H1 (cell line): ENCODE results near the gene ITPR1. TPM values are rescaled to one million over a fixed set of nuclear protein-coding genes. Genes with fewer than 3 reads are reported as not detected.

ENCODE experiments used
- CTCF ChIA-PET: fragments of 300-600 bp; sonication (Branson Sonifier 250); formaldehyde crosslinking; loops from one replicate; lab custom pipeline; 2021; ENCODE audit not compliant: partially characterized antibody; lab: Charles Lee
- POLR2A ChIA-PET: fragments of 300-600 bp; sonication (Branson Sonifier 250); formaldehyde crosslinking; loops from one replicate; lab custom pipeline; 2021; ENCODE audit warnings: inconsistent platforms; ENCODE audit not compliant: partially characterized antibody; lab: Charles Lee
- DNase-seq, 2 experiments: peaks; one replicate each; pipeline versions ENCODE4 v3.0.0 to v3.0.0-alpha.2; 2010 to 2022; ENCODE audit warnings: low spot score in 2 of 2, low read depth in 1 of 2, mixed read lengths in 1 of 2
- FAIRE-seq: peaks from 2 replicates; lab custom pipeline; 2011; peaks lifted over from hg19 to GRCh38; lab: Jason Lieb, UNC
- H2AFZ ChIP-seq: 2 replicates; pipeline ENCODE4 v1.8.1; 2012; ENCODE audit warnings: low read length, inconsistent platforms
- H2AK5ac ChIP-seq: 2 replicates; pipeline ENCODE4 v1.6.1; 2013; ENCODE audit warnings: low read depth, low read length
- H2BK120ac ChIP-seq: replicated peaks from 2 replicates; pipeline ENCODE3; 2013; ENCODE audit warnings: low read depth, low read length, inconsistent platforms
- H2BK12ac ChIP-seq: 2 replicates; pipeline ENCODE4 v1.6.1; 2013; ENCODE audit warnings: low read depth, low read length
- H2BK15ac ChIP-seq: 2 replicates; pipeline ENCODE4 v1.6.1; 2013; ENCODE audit warnings: low read length
- H2BK20ac ChIP-seq: 2 replicates; pipeline ENCODE4 v1.6.1; 2013; ENCODE audit warnings: low read length
- H2BK5ac ChIP-seq: 2 replicates; pipeline ENCODE4 v1.6.1; 2013; ENCODE audit warnings: low read depth, low read length
- H3K14ac ChIP-seq: 2 replicates; pipeline ENCODE4 v1.6.1; 2013; ENCODE audit warnings: inconsistent platforms; ENCODE audit not compliant: insufficient read length
- H3K18ac ChIP-seq: 2 replicates; pipeline ENCODE4 v1.6.1; 2013; ENCODE audit warnings: low read length; ENCODE audit errors: extremely low read depth
- H3K23ac ChIP-seq: 2 replicates; pipeline ENCODE4 v1.6.1; 2013; ENCODE audit warnings: inconsistent platforms; ENCODE audit not compliant: insufficient read length
- H3K23me2 ChIP-seq: 2 replicates; pipeline ENCODE4 v1.6.1; 2013; ENCODE audit warnings: low read depth, low read length
- H3K27ac ChIP-seq: 2 replicates; pipeline ENCODE4 v1.6.1; 2011; ENCODE audit warnings: low read depth, low read length, inconsistent platforms
- H3K27me3 ChIP-seq, 4 experiments: replicated peaks in 1 of 4; 1 replicate in 1 of 4; 2 replicates in 3 of 4; pipeline versions ENCODE4 v1.6.1 to v1.8.1; 2011 to 2013; ENCODE audit warnings: low read length in 3 of 4, mild to moderate bottlenecking in 3 of 4, inconsistent platforms in 2 of 4, mixed read lengths in 2 of 4, moderate library complexity in 1 of 4; ENCODE audit not compliant: control insufficient read depth in 3 of 4, insufficient read depth in 3 of 4; ENCODE audit errors: extremely low read depth in 1 of 4
- H3K36me3 ChIP-seq, 4 experiments: 2 replicates each; pipeline versions ENCODE4 v1.6.1 to v1.8.1; 2011 to 2013; ENCODE audit warnings: mild to moderate bottlenecking in 4 of 4, low read length in 3 of 4, moderate library complexity in 2 of 4, control low read depth in 1 of 4, inconsistent platforms in 1 of 4; ENCODE audit not compliant: insufficient read depth in 4 of 4, control insufficient read depth in 2 of 4
- H3K4ac ChIP-seq: replicated peaks from 2 replicates; pipeline ENCODE3; 2013; ENCODE audit warnings: low read length, low read depth, mixed read lengths, inconsistent platforms; ENCODE audit not compliant: insufficient read length
- H3K4me1 ChIP-seq, 4 experiments: replicated peaks in 1 of 4; 1 replicate in 1 of 4; 2 replicates in 3 of 4; pipeline versions ENCODE4 v1.6.1 to v1.8.1; 2011 to 2013; ENCODE audit warnings: low read length in 3 of 4, inconsistent platforms in 2 of 4, mixed read lengths in 1 of 4; ENCODE audit not compliant: insufficient read depth in 4 of 4, control insufficient read depth in 3 of 4
- H3K4me2 ChIP-seq, 2 experiments: 2 replicates each; pipeline versions ENCODE4 v1.6.1 to v1.8.1; 2011 to 2013; ENCODE audit warnings: low read depth in 2 of 2, low read length in 2 of 2, control low read depth in 1 of 2, inconsistent platforms in 1 of 2, mild to moderate bottlenecking in 1 of 2; ENCODE audit not compliant: insufficient read depth in 1 of 2
- H3K4me3 ChIP-seq, 4 experiments: fragments of 200-600, 300-600 bp in 1 of 4; sonication (generic), shearing (Covaris generic), sonication (Bioruptor Twin) in 1 of 4; 2 replicates each; pipeline versions ENCODE4 v1.5.1 to v1.8.1; 2011 to 2016; ENCODE audit warnings: low read length in 4 of 4, low read depth in 3 of 4, control low read depth in 2 of 4, inconsistent platforms in 2 of 4, mild to moderate bottlenecking in 2 of 4, mixed read lengths in 1 of 4, moderate library complexity in 1 of 4; ENCODE audit not compliant: insufficient read depth in 2 of 4; ENCODE audit errors: extremely low read depth in 1 of 4
- H3K56ac ChIP-seq: replicated peaks from 2 replicates; pipeline ENCODE3; 2013; ENCODE audit warnings: low read depth, mild to moderate bottlenecking, mixed read lengths, low read length, inconsistent platforms; ENCODE audit not compliant: insufficient read length
- H3K79me1 ChIP-seq: 2 replicates; pipeline ENCODE4 v1.6.1; 2013; ENCODE audit warnings: low read depth, low read length, control low read depth
- H3K79me2 ChIP-seq, 2 experiments: 2 replicates each; pipeline versions ENCODE4 v1.6.1 to v1.8.1; 2012 to 2013; ENCODE audit warnings: low read length in 2 of 2, mild to moderate bottlenecking in 2 of 2, inconsistent platforms in 1 of 2; ENCODE audit not compliant: insufficient read depth in 2 of 2, control insufficient read depth in 1 of 2
- H3K9ac ChIP-seq, 4 experiments: replicated peaks in 1 of 4; 1 replicate in 1 of 4; 2 replicates in 3 of 4; pipeline versions ENCODE4 v1.6.1 to v1.8.1; 2011 to 2013; ENCODE audit warnings: low read depth in 3 of 4, low read length in 3 of 4, control low read depth in 2 of 4, mild to moderate bottlenecking in 2 of 4, moderate library complexity in 2 of 4, inconsistent platforms in 1 of 4; ENCODE audit errors: extremely low read depth in 1 of 4
- H3K9me3 ChIP-seq, 2 experiments: 2 replicates each; pipeline versions ENCODE4 v1.6.1 to v1.8.1; 2012 to 2013; ENCODE audit warnings: mild to moderate bottlenecking in 2 of 2, moderate library complexity in 2 of 2, control low read depth in 1 of 2, inconsistent platforms in 1 of 2, low read depth in 1 of 2, low read length in 1 of 2, mixed read lengths in 1 of 2; ENCODE audit not compliant: insufficient read depth in 2 of 2
- H4K20me1 ChIP-seq, 2 experiments: replicated peaks in 1 of 2; 2 replicates each; pipeline versions ENCODE3 to v1.8.1; 2011 to 2013; ENCODE audit warnings: inconsistent platforms in 2 of 2, low read length in 2 of 2, mild to moderate bottlenecking in 1 of 2; ENCODE audit not compliant: insufficient read depth in 2 of 2, control insufficient read depth in 1 of 2
- H4K5ac ChIP-seq: 2 replicates; pipeline ENCODE4 v1.6.1; 2013; ENCODE audit warnings: low read length, low read depth, mixed read lengths, inconsistent platforms; ENCODE audit not compliant: insufficient read length
- H4K8ac ChIP-seq: 2 replicates; pipeline ENCODE4 v1.8.0; 2013; ENCODE audit warnings: mild to moderate bottlenecking, moderate library complexity, low read length, inconsistent platforms; ENCODE audit not compliant: insufficient read depth; ENCODE audit errors: extremely low read depth
- H4K91ac ChIP-seq: replicated peaks from 2 replicates; pipeline ENCODE3; 2013; ENCODE audit warnings: low read length, mixed read lengths, inconsistent platforms; ENCODE audit not compliant: insufficient read length
- CHD2 ChIP-seq: IDR thresholded peaks from 2 replicates; pipeline ENCODE4 v1.6.1; 2012; ENCODE audit warnings: low read length, improper control_type of control experiment
- JUN ChIP-seq: IDR thresholded peaks from 2 replicates; pipeline ENCODE4 v1.6.1; 2011; ENCODE audit warnings: low read depth, mild to moderate bottlenecking, improper control_type of control experiment, low read length
- POU5F1 ChIP-seq: IDR thresholded peaks from 2 replicates; pipeline ENCODE4 v1.6.1; 2011; ENCODE audit warnings: low read depth, mild to moderate bottlenecking, low read length, moderate library complexity
- RBBP5 ChIP-seq: IDR thresholded peaks from 2 replicates; pipeline ENCODE4 v1.7.1; 2012; ENCODE audit warnings: low read depth, mild to moderate bottlenecking, inconsistent platforms, low read length, moderate library complexity, borderline replicate concordance
- SAP30 ChIP-seq: fragments of 300-600 bp; sonication (generic); IDR thresholded peaks from 2 replicates; pipeline ENCODE4 v1.7.1; 2012; ENCODE audit warnings: low read length, moderate library complexity, mild to moderate bottlenecking, inconsistent platforms; ENCODE audit not compliant: insufficient read depth, insufficient replicate concordance
- TCF12 ChIP-seq: IDR thresholded peaks from 2 replicates; pipeline ENCODE4 v1.6.1; 2011; ENCODE audit warnings: low read depth, mild to moderate bottlenecking, low read length
- WGBS, 2 experiments: shearing (Covaris generic) in 1 of 2; methylation state at CpG; one replicate each; pipeline versions ENCODE4 v1.1.6 to v1.1.7; 2013 to 2015; ENCODE audit warnings: low lambda C conversion rate in 2 of 2, mixed read lengths in 2 of 2, inconsistent platforms in 1 of 2, low coverage in 1 of 2, missing lambda C conversion rate in 1 of 2; ENCODE audit not compliant: insufficient replicate concordance in 2 of 2, insufficient coverage in 1 of 2, insufficient read length in 1 of 2; ENCODE audit errors: extremely low coverage in 1 of 2, missing lambda C conversion rate in 1 of 2; 5-methylcytosine and 5-hydroxymethylcytosine counted together
- polyA plus RNA-seq, 7 experiments: library from polyadenylated mRNA; depleted of rRNA in 3 of 7; stranded (reverse) in 5 of 7; unstranded in 2 of 7; fragments of >200 nt in 5 of 7; fragments of 200-250 nt in 2 of 7; gene quantifications; 1 replicate in 5 of 7; 2 replicates in 1 of 7; 4 replicates in 1 of 7; pipeline versions ENCODE4 v1.2.1 to v1.2.3, GENCODE V29; 2011 to 2013; ENCODE audit warnings: missing spikeins in 2 of 7, mixed read lengths in 2 of 7
- total RNA-seq: library from RNA; stranded (reverse); fragmentation: NEBNext Ultra II Directional; extraction: Animal tissue kit (Norgen Biotek cat#: 25700); gene quantifications from 2 replicates; pipeline ENCODE4 v1.2.1, GENCODE V29; 2021
- TF ChIP-seq, protein P1 (sequence below): IDR thresholded peaks from 2 replicates; pipeline ENCODE4 v1.6.1; 2012; ENCODE audit warnings: inconsistent platforms
- TF ChIP-seq, protein P2 (sequence below): IDR thresholded peaks from 2 replicates; pipeline ENCODE4 v1.6.1; 2011; ENCODE audit warnings: low read depth, mild to moderate bottlenecking, low read length; ENCODE audit not compliant: insufficient read depth
- TF ChIP-seq, protein P3 (sequence below), 3 experiments: IDR thresholded peaks; 1 replicate in 2 of 3; 2 replicates in 1 of 3; pipeline versions ENCODE4 v1.5.1 to v1.6.1; 2011; ENCODE audit warnings: low read length in 3 of 3, mild to moderate bottlenecking in 3 of 3, inconsistent platforms in 2 of 3, low read depth in 1 of 3, moderate library complexity in 1 of 3; ENCODE audit not compliant: insufficient read depth in 1 of 3; ENCODE audit errors: control extremely low read depth in 1 of 3

ITPR1 gene
- total and polyA plus RNA-seq, 2 of the 8 experiments (the other 6 are each of a cell fraction or from before 2014, with no cell fraction given), result 2.5 to 16.3 TPM

DNA sequence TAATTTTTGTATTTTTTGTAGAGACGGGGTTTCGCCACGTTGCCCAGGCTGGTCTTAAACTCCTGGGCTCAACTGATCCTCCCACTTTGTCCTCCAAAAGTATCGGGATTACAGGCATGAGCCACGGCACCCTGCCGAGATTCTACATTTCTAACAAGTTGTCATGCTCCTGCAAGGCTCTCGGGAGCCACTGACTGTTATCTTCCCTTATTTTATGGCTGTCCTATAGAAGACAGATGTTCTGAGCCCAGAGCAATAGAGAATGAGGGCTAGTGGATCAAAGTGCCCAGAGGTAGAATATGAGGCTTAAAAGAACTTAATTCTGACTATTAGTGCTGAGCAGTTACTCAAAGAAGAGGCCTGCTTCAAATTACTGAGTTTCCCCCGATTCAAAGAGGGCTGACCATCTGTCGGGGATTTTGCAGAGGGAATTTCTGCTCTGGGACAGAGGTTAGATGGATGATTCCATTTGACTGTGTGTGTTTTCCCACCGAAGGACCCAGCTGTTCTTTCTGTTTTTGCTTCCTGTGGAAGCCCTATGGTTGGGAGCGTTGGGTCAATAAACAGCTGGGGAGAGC is 39.5 kb downstream of the ITPR1 start:
- Histone ChIP-seq H3K14ac (no peak overlapping the region), H3K4me3 (no peak overlapping the region), H2AFZ (no peak overlapping the region), H2BK12ac (no peak overlapping the region), H3K4ac (no peak overlapping the region), H3K79me2 (no peaks in the 10 kb centered on the region), H2BK15ac (no peak overlapping the region), H3K79me1 (no peaks in the 10 kb centered on the region), H2AK5ac (no peak overlapping the region), H3K27ac (no peak overlapping the region), H2BK20ac (no peak overlapping the region), H4K20me1 (no peaks in the 10 kb centered on the region), H3K56ac (no peak overlapping the region), H4K5ac (no peak overlapping the region), H4K91ac (no peak overlapping the region), H3K23me2 (no peaks in the 10 kb centered on the region), H2BK5ac (no peak overlapping the region), H3K4me2 (no peak overlapping the region), H3K27me3 (no peaks in the 10 kb centered on the region), H3K9ac (no peak overlapping the region), H3K4me1 (peaks cover 1 to 6% (median 4%) of the 10 kb centered on the region in 4 experiments; a peak in 4 of 7 replicates), H3K9me3 (no peaks in the 10 kb centered on the region; a peak in 1 of 4 replicates), H3K23ac (no peak overlapping the region), H4K8ac (no peak overlapping the region; the same call in 1 of the 2 replicates), H2BK120ac (no peak overlapping the region), H3K36me3 (no peaks in the 10 kb centered on the region), H3K18ac (no peak overlapping the region)
- DNase-seq, result no peak
- 81% methylated on average over 11 of the region's 11 CpGs; no CpG with 5 or more reads in 1 of the 2 experiments for WGBS, 2 experiments
- POLR2A ChIA-PET, result interaction anchor here (0.9 to 1.8 kb wide), 2 partner anchors 41 to 65 kb away, joined by 3 read pairs; partner anchors contain the start of gene SUMF1
- CTCF ChIA-PET, result interaction anchor here (0.7 to 2.4 kb wide), 4 partner anchors 10 to 47 kb away, joined by 3 to 6 read pairs (median 4); no protein-coding TSS in a partner anchor
- no peak for FAIRE-seq
- TF ChIP-seq POU5F1 (no peak), TCF12 (no peak), RBBP5 (no peak), JUN (no peak), SAP30 (no peak), CHD2 (no peak)
- TF ChIP-seq, protein P1, sequence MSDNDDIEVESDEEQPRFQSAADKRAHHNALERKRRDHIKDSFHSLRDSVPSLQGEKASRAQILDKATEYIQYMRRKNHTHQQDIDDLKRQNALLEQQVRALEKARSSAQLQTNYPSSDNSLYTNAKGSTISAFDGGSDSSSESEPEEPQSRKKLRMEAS, result no peak
- TF ChIP-seq, protein P2, sequence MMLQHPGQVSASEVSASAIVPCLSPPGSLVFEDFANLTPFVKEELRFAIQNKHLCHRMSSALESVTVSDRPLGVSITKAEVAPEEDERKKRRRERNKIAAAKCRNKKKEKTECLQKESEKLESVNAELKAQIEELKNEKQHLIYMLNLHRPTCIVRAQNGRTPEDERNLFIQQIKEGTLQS, result no peak
- TF ChIP-seq, protein P3, sequence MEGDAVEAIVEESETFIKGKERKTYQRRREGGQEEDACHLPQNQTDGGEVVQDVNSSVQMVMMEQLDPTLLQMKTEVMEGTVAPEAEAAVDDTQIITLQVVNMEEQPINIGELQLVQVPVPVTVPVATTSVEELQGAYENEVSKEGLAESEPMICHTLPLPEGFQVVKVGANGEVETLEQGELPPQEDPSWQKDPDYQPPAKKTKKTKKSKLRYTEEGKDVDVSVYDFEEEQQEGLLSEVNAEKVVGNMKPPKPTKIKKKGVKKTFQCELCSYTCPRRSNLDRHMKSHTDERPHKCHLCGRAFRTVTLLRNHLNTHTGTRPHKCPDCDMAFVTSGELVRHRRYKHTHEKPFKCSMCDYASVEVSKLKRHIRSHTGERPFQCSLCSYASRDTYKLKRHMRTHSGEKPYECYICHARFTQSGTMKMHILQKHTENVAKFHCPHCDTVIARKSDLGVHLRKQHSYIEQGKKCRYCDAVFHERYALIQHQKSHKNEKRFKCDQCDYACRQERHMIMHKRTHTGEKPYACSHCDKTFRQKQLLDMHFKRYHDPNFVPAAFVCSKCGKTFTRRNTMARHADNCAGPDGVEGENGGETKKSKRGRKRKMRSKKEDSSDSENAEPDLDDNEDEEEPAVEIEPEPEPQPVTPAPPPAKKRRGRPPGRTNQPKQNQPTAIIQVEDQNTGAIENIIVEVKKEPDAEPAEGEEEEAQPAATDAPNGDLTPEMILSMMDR (IDR thresholded peaks at IDR 0.05; ENCODE audit: control extremely low read depth in 1 of 3, insufficient read depth in 1 of 3, low read depth in 1 of 3, low read length in 3 of 3), result no peak
